GM23338 (cell line): Measurements from ENCODE around the gene CLEC18B.

Experiments
- CREB1 ChIP-seq: fragments of 250-450 bp; sonication (Bioruptor Pico); IDR thresholded peaks from 2 replicates; pipeline ENCODE4 v1.5.0; 2020; ENCODE audit warnings: low read depth, mild to moderate bottlenecking, moderate library complexity
- EZH2 ChIP-seq: fragments of 200-600 bp; sonication (generic); IDR thresholded peaks from one replicate; pipeline ENCODE4 v1.8.0; 2017; ENCODE audit warnings: antibody characterized with exemption, mild to moderate bottlenecking, low read depth; ENCODE audit not compliant: unreplicated experiment
- EZH2phosphoT487 ChIP-seq: fragments of 200-600 bp; sonication (generic); IDR thresholded peaks from one replicate; pipeline ENCODE4 v1.8.1; 2018; ENCODE audit warnings: antibody characterized with exemption; ENCODE audit not compliant: unreplicated experiment
- JUNB ChIP-seq: IDR thresholded peaks from one replicate; pipeline ENCODE4 v1.6.1; 2016; ENCODE audit warnings: antibody characterized with exemption; ENCODE audit not compliant: unreplicated experiment
- NANOG ChIP-seq: IDR thresholded peaks from 2 replicates; pipeline ENCODE4 v1.6.1; 2016; ENCODE audit warnings: antibody characterized with exemption, borderline replicate concordance
- POLR2AphosphoS5 ChIP-seq: IDR thresholded peaks from 2 replicates; pipeline ENCODE4 v1.6.1; 2016; ENCODE audit warnings: antibody characterized with exemption, low read depth
- STAT1 ChIP-seq: IDR thresholded peaks from one replicate; pipeline ENCODE4 v1.6.1; 2016; ENCODE audit warnings: antibody characterized with exemption; ENCODE audit not compliant: unreplicated experiment
- ZNF331 ChIP-seq: fragments of 250-450 bp; sonication (Bioruptor Pico); IDR thresholded peaks from 2 replicates; pipeline ENCODE4 v1.5.0; 2020; ENCODE audit warnings: low read depth, mild to moderate bottlenecking, moderate library complexity
- TF ChIP-seq, protein P1 (sequence below), 2 experiments: fragments of 200-600 bp in 1 of 2; sonication (generic) in 1 of 2; conservative IDR thresholded peaks; 2 replicates each; pipeline versions ENCODE4 v1.5.1 to v1.6.1; 2016 to 2017; ENCODE audit warnings: antibody characterized with exemption in 2 of 2, low read depth in 2 of 2, mild to moderate bottlenecking in 2 of 2, moderate library complexity in 1 of 2
- TF ChIP-seq, protein P2 (sequence below): IDR thresholded peaks from one replicate; pipeline ENCODE4 v1.6.1; 2018; ENCODE audit warnings: antibody characterized with exemption; ENCODE audit not compliant: unreplicated experiment
- TF ChIP-seq, protein P3 (sequence below): IDR thresholded peaks from 2 replicates; pipeline ENCODE4 v1.6.1; 2016; ENCODE audit warnings: antibody characterized with exemption

DNA sequence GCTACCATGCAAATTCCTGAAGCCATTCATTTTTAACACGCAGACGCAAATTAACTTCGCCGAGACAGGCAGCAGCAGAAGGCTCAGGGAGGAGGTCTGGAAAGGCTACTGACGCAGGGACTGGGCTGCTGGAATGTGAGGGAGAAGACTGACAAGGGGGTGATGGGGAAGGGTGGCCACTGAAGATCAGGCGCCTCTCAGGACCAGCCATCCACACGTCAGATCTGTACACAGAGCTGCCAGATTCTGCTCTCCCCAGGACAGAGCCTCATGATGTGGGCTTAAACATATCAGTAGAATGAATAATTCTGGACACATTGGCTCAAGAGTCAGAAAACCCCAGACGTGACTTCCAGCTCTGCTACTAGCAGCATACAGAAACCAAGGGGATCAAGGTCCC is 25.6 kb upstream of the CLEC18B start:
- TF ChIP-seq POLR2AphosphoS5 (no peak), EZH2 (no peak), EZH2phosphoT487 (no peak), CREB1 (CRISPR knock-in tag) (no peak), JUNB (no peak), STAT1 (no peak), ZNF331 (no peak), NANOG (no peak)
- TF ChIP-seq, protein P1, sequence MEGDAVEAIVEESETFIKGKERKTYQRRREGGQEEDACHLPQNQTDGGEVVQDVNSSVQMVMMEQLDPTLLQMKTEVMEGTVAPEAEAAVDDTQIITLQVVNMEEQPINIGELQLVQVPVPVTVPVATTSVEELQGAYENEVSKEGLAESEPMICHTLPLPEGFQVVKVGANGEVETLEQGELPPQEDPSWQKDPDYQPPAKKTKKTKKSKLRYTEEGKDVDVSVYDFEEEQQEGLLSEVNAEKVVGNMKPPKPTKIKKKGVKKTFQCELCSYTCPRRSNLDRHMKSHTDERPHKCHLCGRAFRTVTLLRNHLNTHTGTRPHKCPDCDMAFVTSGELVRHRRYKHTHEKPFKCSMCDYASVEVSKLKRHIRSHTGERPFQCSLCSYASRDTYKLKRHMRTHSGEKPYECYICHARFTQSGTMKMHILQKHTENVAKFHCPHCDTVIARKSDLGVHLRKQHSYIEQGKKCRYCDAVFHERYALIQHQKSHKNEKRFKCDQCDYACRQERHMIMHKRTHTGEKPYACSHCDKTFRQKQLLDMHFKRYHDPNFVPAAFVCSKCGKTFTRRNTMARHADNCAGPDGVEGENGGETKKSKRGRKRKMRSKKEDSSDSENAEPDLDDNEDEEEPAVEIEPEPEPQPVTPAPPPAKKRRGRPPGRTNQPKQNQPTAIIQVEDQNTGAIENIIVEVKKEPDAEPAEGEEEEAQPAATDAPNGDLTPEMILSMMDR (conservative IDR thresholded peaks at IDR 0.05; ENCODE audit: low read depth in 2 of 2): no peak
- TF ChIP-seq, protein P2, sequence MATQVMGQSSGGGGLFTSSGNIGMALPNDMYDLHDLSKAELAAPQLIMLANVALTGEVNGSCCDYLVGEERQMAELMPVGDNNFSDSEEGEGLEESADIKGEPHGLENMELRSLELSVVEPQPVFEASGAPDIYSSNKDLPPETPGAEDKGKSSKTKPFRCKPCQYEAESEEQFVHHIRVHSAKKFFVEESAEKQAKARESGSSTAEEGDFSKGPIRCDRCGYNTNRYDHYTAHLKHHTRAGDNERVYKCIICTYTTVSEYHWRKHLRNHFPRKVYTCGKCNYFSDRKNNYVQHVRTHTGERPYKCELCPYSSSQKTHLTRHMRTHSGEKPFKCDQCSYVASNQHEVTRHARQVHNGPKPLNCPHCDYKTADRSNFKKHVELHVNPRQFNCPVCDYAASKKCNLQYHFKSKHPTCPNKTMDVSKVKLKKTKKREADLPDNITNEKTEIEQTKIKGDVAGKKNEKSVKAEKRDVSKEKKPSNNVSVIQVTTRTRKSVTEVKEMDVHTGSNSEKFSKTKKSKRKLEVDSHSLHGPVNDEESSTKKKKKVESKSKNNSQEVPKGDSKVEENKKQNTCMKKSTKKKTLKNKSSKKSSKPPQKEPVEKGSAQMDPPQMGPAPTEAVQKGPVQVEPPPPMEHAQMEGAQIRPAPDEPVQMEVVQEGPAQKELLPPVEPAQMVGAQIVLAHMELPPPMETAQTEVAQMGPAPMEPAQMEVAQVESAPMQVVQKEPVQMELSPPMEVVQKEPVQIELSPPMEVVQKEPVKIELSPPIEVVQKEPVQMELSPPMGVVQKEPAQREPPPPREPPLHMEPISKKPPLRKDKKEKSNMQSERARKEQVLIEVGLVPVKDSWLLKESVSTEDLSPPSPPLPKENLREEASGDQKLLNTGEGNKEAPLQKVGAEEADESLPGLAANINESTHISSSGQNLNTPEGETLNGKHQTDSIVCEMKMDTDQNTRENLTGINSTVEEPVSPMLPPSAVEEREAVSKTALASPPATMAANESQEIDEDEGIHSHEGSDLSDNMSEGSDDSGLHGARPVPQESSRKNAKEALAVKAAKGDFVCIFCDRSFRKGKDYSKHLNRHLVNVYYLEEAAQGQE: no peak
- TF ChIP-seq, protein P3, sequence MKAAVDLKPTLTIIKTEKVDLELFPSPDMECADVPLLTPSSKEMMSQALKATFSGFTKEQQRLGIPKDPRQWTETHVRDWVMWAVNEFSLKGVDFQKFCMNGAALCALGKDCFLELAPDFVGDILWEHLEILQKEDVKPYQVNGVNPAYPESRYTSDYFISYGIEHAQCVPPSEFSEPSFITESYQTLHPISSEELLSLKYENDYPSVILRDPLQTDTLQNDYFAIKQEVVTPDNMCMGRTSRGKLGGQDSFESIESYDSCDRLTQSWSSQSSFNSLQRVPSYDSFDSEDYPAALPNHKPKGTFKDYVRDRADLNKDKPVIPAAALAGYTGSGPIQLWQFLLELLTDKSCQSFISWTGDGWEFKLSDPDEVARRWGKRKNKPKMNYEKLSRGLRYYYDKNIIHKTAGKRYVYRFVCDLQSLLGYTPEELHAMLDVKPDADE: no peak
